GM18870 (cell line): Measurements from ENCODE around the gene CAMSAP1.
"Not testable (repeated sequence)": the region's sequence is repeated elsewhere in the genome, so short reads cannot be mapped to it uniquely, and the experiment has no call there.

Experiments
- ATAC-seq: cut with Tn5 transposase; IDR thresholded peaks from one replicate; pipeline ENCODE4 v1.9.1; 2021; ENCODE audit warnings: moderate library complexity; ENCODE audit not compliant: unreplicated experiment

Gene CAMSAP1

DNA sequence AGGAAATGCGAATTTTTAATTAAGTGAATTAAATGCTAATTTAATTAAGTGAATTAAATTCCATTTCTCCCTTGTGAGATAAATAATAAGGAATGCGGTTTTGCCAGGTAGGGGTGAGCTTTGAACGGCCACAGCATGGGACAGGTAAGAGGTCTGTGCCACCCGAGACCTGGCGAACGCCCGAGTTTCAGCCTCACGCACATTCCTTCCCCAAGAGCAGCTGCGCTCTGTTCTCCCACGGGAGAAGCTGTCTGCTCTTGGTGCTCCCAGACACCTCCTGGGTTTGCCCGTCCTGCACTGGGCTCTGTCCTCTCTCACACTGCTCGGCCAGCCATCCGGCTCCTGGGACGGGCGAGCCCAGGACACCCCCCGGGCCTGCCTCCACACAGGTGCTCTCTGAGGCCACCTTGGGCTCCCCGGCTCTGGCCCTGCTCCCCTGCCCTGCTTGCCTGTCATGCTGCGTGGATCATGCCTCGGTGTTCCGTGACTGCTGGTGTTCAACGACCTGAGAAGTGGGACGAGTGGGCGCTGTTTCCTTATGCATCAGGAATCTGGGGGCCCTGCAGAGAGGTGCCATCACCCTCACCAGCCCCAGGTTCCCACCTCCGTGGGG, 13.7 kb upstream of the CAMSAP1 start:
- no peak for ATAC-seq

DNA sequence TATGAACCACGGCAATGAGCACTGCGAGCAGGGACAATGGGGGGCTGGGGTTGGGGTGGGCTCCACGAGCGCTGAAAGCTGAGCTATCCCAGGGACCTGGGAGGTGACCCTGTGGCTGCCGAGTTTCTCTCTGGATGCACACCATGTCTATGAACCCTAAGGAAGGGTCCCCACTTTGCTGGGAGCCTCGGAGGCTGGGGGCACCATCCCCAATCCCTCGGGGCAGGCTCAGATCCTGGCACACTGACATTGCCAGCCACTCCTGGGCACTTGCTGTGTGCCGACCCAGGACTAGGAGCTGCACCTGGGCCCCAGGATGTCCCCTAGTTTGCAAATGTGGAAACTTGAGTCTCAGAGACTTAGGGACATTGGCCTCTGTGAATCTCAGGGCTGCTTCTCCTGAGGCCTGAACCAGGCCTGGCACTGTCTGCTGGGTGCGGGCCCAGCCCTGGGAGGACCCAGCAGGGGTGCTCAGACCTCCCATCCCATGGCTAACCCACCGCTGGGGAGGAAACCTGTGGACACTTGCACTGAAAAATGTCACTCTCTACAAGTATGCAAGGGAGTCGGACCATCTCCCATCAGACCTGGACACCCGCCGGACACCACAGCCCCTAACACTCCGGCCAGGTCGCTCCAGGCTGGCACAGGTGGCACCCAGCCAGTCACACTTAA, 13.0 kb upstream of the CAMSAP1 start:
- ATAC-seq: no peak

DNA sequence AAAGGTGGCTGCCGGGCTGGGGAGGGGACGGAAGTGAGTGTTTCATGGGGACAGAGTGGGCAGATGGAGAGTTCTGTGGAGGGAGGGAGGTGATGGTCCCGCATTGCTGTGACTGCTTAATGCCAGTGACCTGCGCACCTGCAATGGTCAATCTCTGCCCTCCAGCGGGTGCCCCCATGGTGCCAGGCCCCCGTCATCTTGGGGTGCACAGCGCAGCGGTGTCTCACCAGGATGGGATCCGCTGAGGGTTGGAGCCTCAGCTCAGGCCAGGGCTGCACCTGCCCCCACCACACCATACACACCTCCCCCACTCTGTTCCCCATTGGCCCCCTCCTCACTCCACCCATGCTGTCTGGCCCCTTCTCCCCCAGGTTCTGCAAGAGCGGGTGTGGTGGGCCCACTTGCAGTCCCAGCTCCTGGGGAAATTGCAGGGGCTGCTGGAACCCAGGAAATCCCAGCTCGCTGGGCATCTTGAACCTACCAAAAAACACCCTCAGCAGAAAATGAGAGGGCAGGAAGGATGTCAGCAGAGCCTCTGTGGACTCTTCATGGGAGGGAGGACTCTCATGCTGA, 12.1 kb upstream of the CAMSAP1 start:
- no peak for ATAC-seq

DNA sequence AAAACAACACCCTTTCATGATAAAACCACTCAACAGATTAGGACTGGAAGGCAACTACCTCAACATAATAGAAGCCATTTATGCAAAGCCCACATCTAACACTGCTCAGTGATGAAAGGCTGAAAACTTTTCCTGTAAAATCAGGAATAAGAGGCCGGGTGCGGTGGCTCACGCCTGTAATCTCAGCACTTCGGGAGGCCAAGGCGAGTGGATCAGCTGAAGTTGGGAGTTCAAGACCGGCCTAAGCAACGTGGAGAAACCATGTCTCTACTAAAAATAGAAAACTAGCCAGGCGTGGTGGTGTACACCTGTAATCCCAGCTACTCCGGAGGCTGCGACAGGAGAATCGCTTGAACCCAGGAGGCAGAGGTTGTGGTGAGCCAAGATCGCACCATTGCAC, 8.9 kb upstream of the CAMSAP1 start:
- ATAC-seq: not testable (repeated sequence)

DNA sequence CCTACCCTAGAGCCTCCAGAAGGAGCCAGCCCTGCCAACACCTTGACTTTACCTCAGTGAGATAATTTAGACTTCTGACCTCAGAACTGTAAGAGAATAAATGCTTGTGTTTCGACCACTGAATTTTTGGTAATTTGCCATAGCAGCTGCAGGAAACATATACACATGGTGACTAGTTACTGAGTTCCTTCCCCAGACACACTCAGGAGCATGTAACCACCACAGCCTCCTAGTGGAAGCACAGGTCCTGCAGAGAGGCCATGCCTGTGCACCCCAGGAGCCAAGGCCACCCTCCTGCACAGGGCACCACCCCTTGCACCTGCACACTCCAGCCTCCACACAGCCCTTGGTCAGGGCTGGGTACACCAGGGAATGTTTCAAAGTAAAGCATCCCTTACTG, 7.6 kb upstream of the CAMSAP1 start:
- ATAC-seq: no peak

DNA sequence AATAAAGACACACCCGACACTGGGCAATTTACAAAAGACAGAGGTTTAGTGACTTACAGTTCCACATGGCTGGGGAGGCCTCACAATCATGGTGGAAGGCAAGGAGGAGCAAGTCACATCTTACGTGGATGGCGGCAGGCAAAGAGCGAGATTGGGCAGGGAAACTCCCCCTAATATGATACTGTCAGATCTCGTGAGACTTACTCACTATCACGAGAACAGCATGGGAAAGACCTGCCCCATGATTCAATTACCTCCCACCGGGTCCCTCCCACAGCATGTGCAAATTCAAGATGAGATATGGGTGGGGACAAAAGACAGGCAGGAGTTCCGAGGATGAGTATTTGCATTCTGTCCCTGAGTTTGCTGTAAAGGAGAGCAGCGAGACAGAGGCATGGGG, 3.9 kb upstream of the CAMSAP1 start:
- ATAC-seq: not testable (repeated sequence)

DNA sequence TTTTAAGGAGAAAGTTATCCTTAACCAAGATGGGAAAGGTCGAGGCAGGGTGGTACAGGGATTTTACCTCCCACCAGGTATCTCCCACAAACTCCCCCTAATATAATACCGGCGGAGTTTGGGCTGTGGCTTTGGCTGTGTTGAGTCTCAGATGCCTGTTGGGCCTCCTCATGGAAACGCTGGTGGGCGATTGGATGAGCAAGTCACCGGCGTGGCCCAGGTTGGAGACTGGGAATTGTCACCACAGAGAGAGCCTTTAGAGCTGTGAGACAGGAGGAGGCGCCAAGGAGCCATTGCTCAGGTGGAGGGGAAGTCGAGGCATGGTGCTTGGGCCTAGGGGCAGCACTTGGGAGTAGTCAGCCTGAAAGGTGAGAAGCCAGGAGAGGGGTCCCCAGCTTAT, 3.4 kb upstream of the CAMSAP1 start:
- no peak for ATAC-seq

DNA sequence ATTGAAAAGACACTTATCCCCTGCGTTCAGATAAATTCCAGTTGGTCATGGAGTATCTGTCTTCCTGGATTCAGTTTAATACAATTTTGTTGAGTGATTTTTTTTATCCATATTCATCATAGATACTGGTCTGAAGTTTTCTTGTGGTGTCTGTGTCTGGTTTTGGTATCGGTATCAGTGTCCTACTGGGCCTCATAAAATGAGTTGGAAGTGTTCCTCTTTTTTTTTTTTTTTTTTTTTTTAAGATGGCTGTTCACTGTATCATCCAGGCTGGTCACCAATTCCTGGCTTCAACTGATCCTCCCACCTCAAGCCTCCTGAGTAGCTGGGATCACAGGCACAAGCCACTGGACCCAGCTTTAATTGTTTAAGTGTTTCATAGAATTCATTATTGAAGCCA, 2.9 kb upstream of the CAMSAP1 start:
- ATAC-seq: no peak

DNA sequence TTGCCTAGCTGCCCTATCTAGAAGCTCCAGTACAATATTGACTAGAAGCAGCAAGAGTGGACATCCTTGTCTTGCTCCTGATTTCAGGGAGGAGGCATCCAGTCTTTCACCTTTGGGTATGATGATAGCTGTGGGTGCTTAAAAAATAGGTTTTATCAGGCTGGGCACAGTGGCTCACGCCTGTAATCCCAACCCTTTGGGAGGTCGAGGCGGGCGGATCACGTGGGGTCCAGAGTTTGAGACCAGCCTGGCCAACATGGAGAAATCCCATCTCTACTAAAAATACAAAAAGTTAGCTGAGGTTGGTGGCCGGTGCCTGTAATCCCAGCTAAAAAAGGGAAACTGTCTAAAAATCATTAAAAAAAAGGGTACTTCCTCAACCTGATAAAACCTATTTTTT, 2.0 kb upstream of the CAMSAP1 start:
- no peak for ATAC-seq

DNA sequence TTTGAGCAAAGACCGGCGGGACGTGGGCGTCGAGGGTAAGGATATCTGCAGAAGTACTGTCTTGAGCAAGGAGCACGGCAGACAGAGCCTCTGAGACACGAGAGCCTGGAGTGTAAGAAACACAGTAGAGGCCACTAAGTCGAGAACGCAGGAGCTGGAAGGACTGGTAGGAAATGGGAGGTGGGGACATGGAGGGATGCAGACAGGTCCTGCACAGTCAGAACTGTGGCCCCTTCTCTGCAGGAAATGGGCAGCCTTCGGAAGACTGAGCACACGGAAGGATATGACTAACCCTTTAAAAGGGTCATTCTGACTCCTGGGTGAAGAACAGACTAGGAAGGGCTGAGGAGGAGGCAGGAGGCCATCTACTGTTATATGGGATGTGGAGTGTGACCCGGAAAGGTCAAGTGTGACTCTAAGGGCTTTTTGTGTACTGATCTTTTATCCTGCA, 1.4 kb upstream of the CAMSAP1 start:
- ATAC-seq: no peak

DNA sequence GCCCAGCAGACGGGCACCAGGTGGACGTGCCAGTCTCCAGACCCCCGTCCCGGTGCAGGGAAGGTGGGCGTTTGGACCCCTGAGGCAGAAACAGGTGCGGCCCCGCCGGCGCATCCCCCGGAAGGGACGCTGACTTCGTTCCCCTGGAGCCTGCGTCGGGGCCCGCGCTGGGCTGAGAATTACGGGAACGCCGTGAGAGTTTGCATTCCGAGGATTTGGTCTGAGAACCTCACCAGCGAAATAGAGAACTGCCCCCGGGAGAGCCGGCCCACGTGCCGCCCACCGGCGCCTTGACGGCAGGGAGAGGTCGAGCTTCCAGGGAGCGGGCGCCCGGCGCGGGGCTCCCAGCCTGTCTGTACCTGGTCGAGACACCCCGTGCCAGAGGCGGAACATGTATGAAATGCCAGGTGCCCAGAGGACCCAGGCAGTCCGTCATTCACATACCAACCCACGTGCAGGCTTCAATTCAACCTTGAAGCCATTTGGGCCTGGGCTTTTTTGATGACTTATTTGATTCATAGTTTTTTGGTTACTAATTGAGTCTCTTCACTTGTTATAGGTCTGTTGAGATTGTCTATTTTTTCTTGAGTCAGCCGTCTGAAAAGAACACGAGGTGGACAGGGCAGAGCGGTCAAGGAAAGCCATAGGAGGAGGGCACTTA, 877 bp upstream of the CAMSAP1 start:
- no peak for ATAC-seq

DNA sequence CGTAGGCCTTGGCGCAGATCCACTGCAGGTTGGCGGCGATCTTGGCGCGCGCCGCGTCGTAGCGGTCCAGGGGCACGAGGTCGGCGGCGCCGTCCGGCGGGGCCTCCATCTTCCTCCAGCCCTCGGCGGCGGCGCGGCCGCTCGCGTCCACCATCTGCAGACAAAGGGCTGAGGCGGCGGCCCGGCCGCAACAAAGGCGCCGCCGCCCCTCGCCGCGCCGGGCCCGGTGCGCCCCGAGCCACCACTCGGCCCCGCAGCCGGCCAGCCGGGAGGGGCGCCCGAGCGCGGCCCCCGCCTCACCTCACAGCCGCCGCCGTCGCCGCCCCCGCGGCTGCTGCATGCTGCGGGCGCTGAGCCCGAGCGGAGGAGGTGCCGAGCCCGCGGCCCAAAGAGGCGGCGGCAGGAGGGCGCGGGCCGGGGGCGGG, 328 bp downstream of the CAMSAP1 start:
- ATAC-seq: no peak

DNA sequence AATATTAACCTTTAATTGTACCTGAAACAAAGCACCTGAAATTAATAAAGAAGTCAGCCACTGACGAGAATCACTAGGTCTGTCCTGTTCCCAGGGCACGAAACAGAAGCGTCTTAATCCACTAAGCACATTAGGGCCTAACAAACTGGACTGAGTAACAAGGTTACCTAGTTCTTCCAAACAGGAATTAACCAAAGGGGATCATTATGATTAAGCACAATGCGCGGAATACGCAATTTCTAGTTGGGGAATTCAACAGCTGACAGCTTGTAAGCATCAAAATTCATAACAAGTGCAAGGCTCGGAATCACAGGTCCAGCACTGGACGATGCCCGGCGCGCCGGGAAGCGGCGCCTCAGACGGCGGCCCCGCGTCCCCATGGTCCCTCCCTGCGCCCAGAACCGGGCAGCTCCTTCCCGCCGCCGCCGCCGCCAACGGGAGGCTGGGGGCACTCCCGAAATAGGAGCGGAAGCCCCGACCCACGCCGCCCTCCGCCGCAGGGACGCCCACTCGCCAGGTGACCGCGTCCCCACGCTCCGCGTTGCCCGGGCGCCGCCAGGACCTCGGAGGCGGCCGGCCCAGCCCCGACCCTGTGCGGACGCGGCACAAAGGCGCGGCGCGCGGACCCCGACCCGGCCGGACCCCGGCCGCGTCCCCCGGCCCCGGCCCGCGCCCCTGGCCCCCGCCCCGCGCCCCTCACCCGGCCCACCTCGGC, 898 bp downstream of the CAMSAP1 start:
- ATAC-seq: no peak

DNA sequence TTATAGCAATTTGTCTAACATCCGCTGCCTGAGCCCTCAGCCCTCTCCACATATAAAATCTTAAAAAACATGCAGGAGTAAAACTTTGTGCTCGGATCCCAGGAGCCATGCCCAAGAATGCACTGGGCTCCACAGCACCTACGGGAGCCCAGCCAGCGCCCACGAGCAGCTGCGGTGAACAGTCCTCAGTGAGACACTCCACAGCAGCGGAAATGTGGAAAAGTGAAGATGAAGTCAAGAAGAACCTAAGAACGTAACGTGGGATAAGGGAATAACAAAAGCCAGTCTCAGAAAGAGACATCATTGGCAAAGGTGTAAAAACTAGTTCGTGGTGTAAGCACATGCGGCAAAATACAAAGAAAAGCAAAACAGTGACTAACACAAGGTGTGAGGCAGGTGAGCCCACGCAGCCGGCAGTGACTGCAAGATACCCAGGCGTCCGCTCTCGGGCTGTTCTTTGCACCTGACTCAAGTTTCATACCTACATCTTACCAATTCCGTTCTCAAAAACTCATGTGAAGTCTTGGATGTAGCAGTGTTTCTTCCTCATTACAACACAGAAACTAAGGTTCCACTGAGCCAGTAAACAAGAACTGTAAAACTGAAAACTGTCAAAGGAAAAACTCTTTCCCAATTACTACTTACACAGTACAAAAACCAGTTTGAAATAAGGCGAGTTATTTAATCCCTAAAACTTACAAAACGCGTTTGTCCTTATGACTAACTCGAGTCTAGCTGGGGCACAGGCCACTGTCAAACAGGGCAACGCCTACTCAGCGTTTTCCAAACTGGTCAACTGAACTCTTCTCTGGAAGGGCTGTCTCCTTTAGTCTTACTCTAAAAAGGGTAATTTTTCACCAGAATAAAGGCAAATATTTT, 1.7 kb downstream of the CAMSAP1 start:
- ATAC-seq: no peak

DNA sequence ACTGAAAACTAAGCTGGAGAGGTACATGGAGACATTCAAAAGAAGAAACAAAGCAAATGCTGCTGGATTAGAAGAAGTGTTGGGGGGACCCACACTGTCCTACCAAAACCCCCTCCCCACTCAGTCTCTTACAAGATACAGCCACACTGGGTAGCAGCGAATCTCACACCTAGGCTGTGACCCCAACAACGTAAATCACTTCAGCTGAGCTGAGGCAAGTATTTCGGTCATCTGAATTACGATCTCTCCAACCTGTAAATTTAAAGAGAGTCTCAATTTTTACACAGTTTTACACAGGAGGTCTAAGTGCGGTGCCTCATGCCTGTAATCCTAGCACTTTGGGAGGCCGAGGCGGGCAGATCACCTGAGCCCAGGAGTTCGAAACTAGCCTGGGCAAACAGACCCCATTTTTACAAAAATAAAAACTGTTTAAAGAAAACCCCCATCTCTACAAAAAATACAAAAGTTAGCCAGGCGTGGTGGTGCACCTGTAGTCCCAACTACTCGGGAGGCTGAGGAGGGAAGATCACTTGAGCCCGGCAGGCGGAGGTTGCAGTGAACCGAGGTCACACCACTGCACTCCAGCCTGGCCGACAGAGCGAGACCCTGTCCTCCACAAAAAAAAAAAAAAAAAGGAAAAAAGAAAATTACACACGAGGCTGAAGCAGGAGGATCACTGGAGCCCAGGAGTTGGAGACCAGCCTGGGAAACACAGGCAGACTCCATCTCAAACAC, 3.4 kb downstream of the CAMSAP1 start:
- no peak for ATAC-seq

DNA sequence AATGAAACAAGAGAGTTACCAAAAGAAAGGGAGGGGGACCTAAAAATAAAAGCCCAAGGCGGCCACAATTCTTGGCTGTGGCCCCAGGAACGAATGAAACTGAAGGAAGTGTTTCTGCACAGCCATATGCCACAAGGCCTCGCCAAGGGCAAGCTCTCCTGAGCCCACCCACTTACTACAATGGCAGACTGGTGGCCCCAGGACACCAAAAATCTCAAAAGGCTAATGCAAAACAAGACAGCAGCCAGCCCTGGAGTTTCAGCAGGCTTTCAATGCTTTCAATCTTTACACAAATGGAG, 4.0 kb downstream of the CAMSAP1 start:
- no peak for ATAC-seq

DNA sequence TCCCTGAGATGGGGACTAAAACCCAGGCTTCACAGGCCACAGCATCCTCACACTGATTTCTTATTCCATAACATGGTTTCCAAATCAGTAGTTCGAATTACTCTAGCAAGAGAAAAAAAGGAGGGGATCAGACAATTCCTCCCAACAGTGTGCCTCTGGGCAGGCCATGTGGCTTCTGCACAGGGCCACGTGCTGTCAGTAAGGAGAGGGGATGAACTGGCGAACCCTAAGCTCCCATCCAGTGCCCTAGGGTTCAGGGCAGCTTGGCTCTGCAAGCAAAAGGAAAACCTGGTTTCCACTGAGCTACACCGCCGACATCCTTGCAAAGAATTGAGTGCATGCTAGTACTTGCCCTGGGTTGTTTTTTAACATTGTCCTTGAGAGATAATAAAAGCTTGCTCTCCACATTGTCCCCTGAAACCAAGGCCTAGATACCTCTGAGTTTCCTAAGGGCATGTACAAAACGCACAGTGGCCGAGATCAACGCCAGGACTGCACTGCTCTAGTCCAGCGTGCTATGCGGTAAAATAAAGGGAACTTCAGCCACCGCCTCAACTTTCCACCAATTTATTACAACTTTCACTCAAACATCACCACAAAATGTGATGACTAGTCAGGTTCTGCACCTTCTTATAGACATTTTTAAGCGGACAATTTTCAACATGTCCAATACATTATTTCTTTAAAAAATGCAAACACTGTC, 4.5 kb downstream of the CAMSAP1 start:
- no peak for ATAC-seq

DNA sequence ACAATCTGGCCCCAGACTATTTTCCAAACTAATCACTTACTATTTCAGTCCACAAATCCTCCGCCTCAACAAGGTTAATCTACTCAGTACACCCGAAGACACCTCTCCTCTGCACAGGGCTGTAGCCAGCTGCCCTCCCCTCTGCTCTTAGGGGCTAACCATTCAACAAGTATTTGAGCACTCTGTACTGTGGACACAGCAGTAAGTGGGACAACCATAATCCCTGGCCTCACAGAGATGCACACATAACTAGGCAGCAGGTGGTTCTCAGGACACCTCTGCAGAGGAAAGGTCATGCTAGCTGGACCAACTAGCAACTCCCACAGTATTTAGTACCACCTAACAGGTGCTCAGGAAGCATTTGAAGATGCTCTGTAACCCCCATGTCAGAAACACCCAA, 5.5 kb downstream of the CAMSAP1 start:
- no peak for ATAC-seq

DNA sequence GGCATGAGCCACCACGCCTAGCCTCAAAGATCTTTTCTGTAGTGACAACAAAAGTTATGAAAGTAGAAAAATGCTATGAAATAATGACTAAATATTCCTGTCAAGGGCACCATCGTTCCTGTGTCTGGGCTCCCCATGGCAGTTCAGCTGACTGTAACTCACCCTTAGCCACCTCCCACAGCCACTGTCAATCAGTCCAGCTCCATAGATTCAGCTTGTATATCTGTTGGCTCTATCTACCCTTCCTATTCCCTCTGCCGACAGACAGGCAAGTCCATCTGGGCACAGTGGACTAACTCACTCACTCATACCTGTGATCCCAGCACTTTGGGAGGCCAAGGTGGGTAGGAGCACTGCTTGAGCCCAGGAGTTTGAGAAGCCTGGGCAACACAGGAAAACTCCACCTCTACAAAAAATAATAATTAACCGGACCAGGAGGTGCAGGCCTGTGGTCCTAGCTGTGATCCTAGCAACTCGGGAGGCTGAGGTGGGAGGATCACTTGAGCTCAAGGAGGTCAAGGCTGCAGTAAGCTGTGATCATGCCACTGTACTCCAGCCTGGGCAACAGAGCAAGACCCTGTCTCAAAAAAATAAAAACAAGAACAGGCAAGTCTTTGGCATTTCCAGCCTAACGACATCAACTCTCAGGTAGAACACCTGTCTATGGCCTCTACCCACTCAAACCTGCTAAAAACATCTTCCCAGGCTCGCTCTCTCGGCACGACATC, 6.2 kb downstream of the CAMSAP1 start:
- ATAC-seq: no peak
